CD14-positive monocyte (primary cell): ENCODE measurements around the gene PGM2. TPM values are rescaled to one million over a fixed set of nuclear protein-coding genes. Genes with fewer than 3 reads are reported as not detected.

ENCODE experiments used
- DNase-seq, 3 donors: peaks; one replicate each; pipeline ENCODE4 v3.0.0-alpha.2; 2011 to 2022
- H2AFZ ChIP-seq: 2 replicates; pipeline ENCODE4 v1.6.0; 2012; ENCODE audit warnings: mild to moderate bottlenecking, low read depth, low read length, inconsistent platforms; ENCODE audit not compliant: insufficient read depth, poor library complexity, severe bottlenecking
- H3K27ac ChIP-seq, 2 donors: 1 replicate in 1 of 2; 2 replicates in 1 of 2; pipeline ENCODE4 v1.5.1; 2012 to 2013; ENCODE audit warnings: low read length in 2 of 2, control low read depth in 1 of 2, inconsistent platforms in 1 of 2, low read depth in 1 of 2, mild to moderate bottlenecking in 1 of 2
- H3K27me3 ChIP-seq, 2 donors: one replicate each; pipeline versions ENCODE4 v1.6.0 to v1.6.1; 2011 to 2013; ENCODE audit warnings: low read length in 2 of 2; ENCODE audit not compliant: control insufficient read depth in 2 of 2, insufficient read depth in 2 of 2
- H3K36me3 ChIP-seq, 2 donors: replicated peaks in 1 of 2; 1 replicate in 1 of 2; 2 replicates in 1 of 2; pipeline versions ENCODE4 v1.5.1 to v1.6.1; 2012 to 2013; ENCODE audit warnings: low read length in 2 of 2, control low read depth in 1 of 2, inconsistent platforms in 1 of 2, mild to moderate bottlenecking in 1 of 2; ENCODE audit not compliant: insufficient read depth in 2 of 2, control insufficient read depth in 1 of 2
- H3K4me1 ChIP-seq, 2 donors: 1 replicate in 1 of 2; 2 replicates in 1 of 2; pipeline versions ENCODE4 v1.5.1 to v1.6.1; 2012 to 2013; ENCODE audit warnings: low read length in 2 of 2, control low read depth in 1 of 2, inconsistent platforms in 1 of 2, mild to moderate bottlenecking in 1 of 2, moderate library complexity in 1 of 2; ENCODE audit not compliant: insufficient read depth in 2 of 2, control insufficient read depth in 1 of 2
- H3K4me2 ChIP-seq: replicated peaks from 2 replicates; pipeline ENCODE3; 2012; ENCODE audit warnings: low read length, moderate library complexity, mild to moderate bottlenecking; ENCODE audit not compliant: poor library complexity, severe bottlenecking; ENCODE audit errors: extremely low read depth
- H3K4me3 ChIP-seq, 3 experiments: fragments of 200-600 bp in 1 of 3; sonication (generic) in 1 of 3; replicated peaks in 1 of 3; 1 replicate in 2 of 3; 2 replicates in 1 of 3; pipeline ENCODE4 v1.5.1; 2011 to 2013; ENCODE audit warnings: low read length in 3 of 3, mild to moderate bottlenecking in 3 of 3, control low read depth in 2 of 3, low read depth in 2 of 3, inconsistent platforms in 1 of 3, moderate library complexity in 1 of 3
- H3K79me2 ChIP-seq: 2 replicates; pipeline ENCODE4 v1.6.0; 2012; ENCODE audit warnings: mild to moderate bottlenecking, control low read depth, inconsistent platforms, low read length, moderate library complexity; ENCODE audit not compliant: insufficient read depth
- H3K9ac ChIP-seq: 2 replicates; pipeline ENCODE4 v1.6.0; 2017; ENCODE audit warnings: low read length, mild to moderate bottlenecking; ENCODE audit not compliant: insufficient read depth, poor library complexity, severe bottlenecking
- H3K9me3 ChIP-seq, 2 donors: replicated peaks in 1 of 2; 1 replicate in 1 of 2; 2 replicates in 1 of 2; pipeline versions ENCODE4 v1.5.1 to v1.6.1; 2012 to 2013; ENCODE audit warnings: low read length in 2 of 2, control low read depth in 1 of 2; ENCODE audit not compliant: control insufficient read depth in 1 of 2, insufficient read depth in 1 of 2
- H4K20me1 ChIP-seq: 2 replicates; pipeline ENCODE4 v1.6.0; 2012; ENCODE audit warnings: mild to moderate bottlenecking, low read length, control low read depth, moderate library complexity; ENCODE audit not compliant: insufficient read depth
- H3K27ac Mint-ChIP-seq, 7 donors: one replicate each; pipeline ENCODE4 v1.8.0; 2020; ENCODE audit warnings: mild to moderate bottlenecking in 7 of 7, mixed read lengths in 7 of 7, moderate library complexity in 6 of 7, inconsistent platforms in 2 of 7
- H3K27me3 Mint-ChIP-seq, 3 donors: one replicate each; pipeline ENCODE4 v1.8.0; 2021 to 2022; ENCODE audit warnings: low read depth in 3 of 3, mild to moderate bottlenecking in 3 of 3, mixed read lengths in 3 of 3, moderate library complexity in 3 of 3, inconsistent platforms in 1 of 3
- H3K36me3 Mint-ChIP-seq, 2 donors: one replicate each; pipeline ENCODE4 v1.8.0; 2020; ENCODE audit warnings: mixed read lengths in 2 of 2, inconsistent platforms in 1 of 2, mild to moderate bottlenecking in 1 of 2
- H3K4me1 Mint-ChIP-seq: one replicate; pipeline ENCODE4 v1.8.0; 2020; ENCODE audit warnings: mild to moderate bottlenecking, mixed read lengths
- H3K4me3 Mint-ChIP-seq, 2 donors: one replicate each; pipeline ENCODE4 v1.8.0; 2020; ENCODE audit warnings: mild to moderate bottlenecking in 2 of 2, mixed read lengths in 2 of 2, moderate library complexity in 1 of 2
- H3K9me3 Mint-ChIP-seq, 7 donors: one replicate each; pipeline ENCODE4 v1.8.0; 2020 to 2022; ENCODE audit warnings: mixed read lengths in 7 of 7, mild to moderate bottlenecking in 6 of 7, moderate library complexity in 6 of 7, inconsistent platforms in 2 of 7
- WGBS: methylation state at CpG from one replicate; pipeline ENCODE4 v1.1.5; 2013; ENCODE audit warnings: missing lambda C conversion rate; ENCODE audit not compliant: insufficient coverage; 5-methylcytosine and 5-hydroxymethylcytosine counted together
- intact Hi-C, 2 donors: fragments of 100-400 bp; cut with micrococcal nuclease; formaldehyde crosslinking; loops; one replicate each; pipeline versions ENCODE4 v1.15.0 to v1.15.1; 2023
- polyA plus RNA-seq, 3 donors: library from polyadenylated mRNA; depleted of rRNA in 1 of 3; unstranded in 2 of 3; stranded (reverse) in 1 of 3; fragments of 300-500 nt in 2 of 3; fragments of >200 nt in 1 of 3; fragmentation: Illumina TruSeq in 2 of 3; gene quantifications; 1 replicate in 2 of 3; 2 replicates in 1 of 3; pipeline ENCODE4 v1.2.3, GENCODE V29; 2012 to 2021
- TF ChIP-seq, protein P1 (sequence below): fragments of 200-600 bp; IDR thresholded peaks from one replicate; pipeline ENCODE4 v1.8.0; 2022; ENCODE audit warnings: antibody characterized with exemption, mild to moderate bottlenecking

PGM2 gene
- polyA plus RNA-seq, 3 donors, result 17.8 to 48.6 (median 46.2) TPM

DNA sequence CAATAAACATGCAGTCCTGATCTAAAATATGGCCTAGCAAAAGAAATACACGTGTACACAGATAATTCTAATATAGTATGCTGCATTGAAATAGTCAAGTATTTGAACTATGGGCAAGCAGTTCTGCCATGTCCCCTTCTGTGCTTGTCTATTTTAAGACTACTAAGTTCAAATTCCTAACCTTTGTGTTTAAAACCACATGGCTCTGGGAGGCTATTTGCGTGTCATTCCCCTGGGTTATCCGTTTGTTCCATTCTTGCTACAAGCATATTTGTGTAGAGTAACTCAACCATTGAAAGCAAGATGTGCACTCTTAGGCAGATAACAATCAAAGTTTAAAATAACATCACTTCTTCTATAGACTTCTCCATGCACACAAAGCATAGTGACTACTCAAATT lies 39.0 kb downstream of the PGM2 start:
- H3K27ac Mint-ChIP-seq, result peak overlapping the region; percentile 88 to 95 (median 94)
- Histone ChIP-seq H3K27ac (peak overlapping the region; percentile 66 to 67), H3K36me3 (peaks cover 11 to 34% of the 10 kb centered on the region in 2 donors), H3K4me1 (peaks cover 47 to 52% of the 10 kb centered on the region in 2 donors), H3K9me3 (no peaks in the 10 kb centered on the region), H3K27me3 (no peaks in the 10 kb centered on the region), H3K4me2 (peak overlapping the region; percentile 75), H3K9ac (no peak overlapping the region), H2AFZ (no peak overlapping the region), H4K20me1 (no peaks in the 10 kb centered on the region), H3K79me2 (peaks cover 16% of the 10 kb centered on the region), H3K4me3 (peak overlapping the region in 2 of 3 experiments; percentile 10 to 64)
- peaks cover 0 to 3% (median 3%) of the 10 kb centered on the region in 3 donors for H3K27me3 Mint-ChIP-seq
- H3K4me3 Mint-ChIP-seq, result peak overlapping the region in 1 of 2 donors; percentile 78
- TF ChIP-seq, protein P1, sequence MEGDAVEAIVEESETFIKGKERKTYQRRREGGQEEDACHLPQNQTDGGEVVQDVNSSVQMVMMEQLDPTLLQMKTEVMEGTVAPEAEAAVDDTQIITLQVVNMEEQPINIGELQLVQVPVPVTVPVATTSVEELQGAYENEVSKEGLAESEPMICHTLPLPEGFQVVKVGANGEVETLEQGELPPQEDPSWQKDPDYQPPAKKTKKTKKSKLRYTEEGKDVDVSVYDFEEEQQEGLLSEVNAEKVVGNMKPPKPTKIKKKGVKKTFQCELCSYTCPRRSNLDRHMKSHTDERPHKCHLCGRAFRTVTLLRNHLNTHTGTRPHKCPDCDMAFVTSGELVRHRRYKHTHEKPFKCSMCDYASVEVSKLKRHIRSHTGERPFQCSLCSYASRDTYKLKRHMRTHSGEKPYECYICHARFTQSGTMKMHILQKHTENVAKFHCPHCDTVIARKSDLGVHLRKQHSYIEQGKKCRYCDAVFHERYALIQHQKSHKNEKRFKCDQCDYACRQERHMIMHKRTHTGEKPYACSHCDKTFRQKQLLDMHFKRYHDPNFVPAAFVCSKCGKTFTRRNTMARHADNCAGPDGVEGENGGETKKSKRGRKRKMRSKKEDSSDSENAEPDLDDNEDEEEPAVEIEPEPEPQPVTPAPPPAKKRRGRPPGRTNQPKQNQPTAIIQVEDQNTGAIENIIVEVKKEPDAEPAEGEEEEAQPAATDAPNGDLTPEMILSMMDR, result no peak
- intact Hi-C loops, result no loop called here
- no peaks in the 10 kb centered on the region for H3K9me3 Mint-ChIP-seq
- no peak for DNase-seq
- peaks cover 41 to 54% of the 10 kb centered on the region in 2 donors for H3K36me3 Mint-ChIP-seq
- H3K4me1 Mint-ChIP-seq, result peaks cover 69% of the 10 kb centered on the region
- WGBS, result no CpG with 5 or more reads among the region's 3 CpGs

DNA sequence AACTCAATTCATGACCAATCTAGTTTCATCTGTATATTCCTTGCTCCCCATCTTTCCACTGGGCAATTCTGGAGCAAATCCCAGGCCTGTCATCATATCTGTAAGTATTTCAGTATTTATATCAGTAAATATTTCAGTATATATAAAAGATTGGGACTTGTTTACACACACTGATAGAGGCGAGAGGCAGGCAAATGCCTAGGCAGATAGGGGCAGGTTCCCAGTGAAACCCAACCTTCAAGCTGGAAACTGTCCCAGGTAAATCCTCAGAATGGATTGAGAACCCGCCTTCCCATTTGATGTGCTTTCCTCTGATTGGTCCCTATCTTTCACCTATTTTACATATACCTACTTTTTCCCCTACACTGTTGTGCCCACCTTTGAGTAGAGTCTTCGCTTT lies 40.6 kb downstream of the PGM2 start:
- Histone ChIP-seq H3K4me3 (peak overlapping the region in 1 of 3 experiments; percentile 64), H3K4me1 (peaks cover 47 to 54% of the 10 kb centered on the region in 2 donors), H3K4me2 (no peak overlapping the region), H3K27me3 (no peaks in the 10 kb centered on the region), H2AFZ (no peak overlapping the region), H3K27ac (peak overlapping the region in 1 of 2 donors; percentile 67), H4K20me1 (no peaks in the 10 kb centered on the region), H3K79me2 (peaks cover 14% of the 10 kb centered on the region), H3K9me3 (no peaks in the 10 kb centered on the region), H3K9ac (no peak overlapping the region), H3K36me3 (peaks cover 5 to 18% of the 10 kb centered on the region in 2 donors)
- no peaks in the 10 kb centered on the region for H3K9me3 Mint-ChIP-seq
- peaks cover 67% of the 10 kb centered on the region for H3K4me1 Mint-ChIP-seq
- no peak for DNase-seq
- TF ChIP-seq, protein P1, result no peak
- WGBS, result 95% methylated on average over 3 of the region's 3 CpGs
- peak overlapping the region in 6 of 7 donors; percentile 88 to 95 (median 93) for H3K27ac Mint-ChIP-seq
- peak overlapping the region in 1 of 2 donors; percentile 68 for H3K4me3 Mint-ChIP-seq
- peaks cover 38 to 55% of the 10 kb centered on the region in 2 donors for H3K36me3 Mint-ChIP-seq
- intact Hi-C loops, result no loop called here
- peaks cover 0 to 7% (median 3%) of the 10 kb centered on the region in 3 donors for H3K27me3 Mint-ChIP-seq
